RWPE2 (cell line): Measurements from ENCODE around the gene MPHOSPH9.

Experiments used
- ATAC-seq: fragments of 200-7000 bp; cut with Tn5 transposase; 3 replicates; pipeline ENCODE4 v1.9.1; 2021; ENCODE audit warnings: low read depth
- DNase-seq: peaks from one replicate; pipeline ENCODE4 v3.0.0-alpha.2; 2020; ENCODE audit warnings: low spot score
- H3K27ac ChIP-seq: fragments of 450-650 bp; 2 replicates; pipeline ENCODE4 v1.5.1; 2017; ENCODE audit warnings: mild to moderate bottlenecking; ENCODE audit not compliant: poor library complexity, severe bottlenecking
- H3K27me3 ChIP-seq: fragments of 250-450 bp; sonication (Bioruptor Pico); 2 replicates; pipeline ENCODE4 v1.5.1; 2021; ENCODE audit warnings: mild to moderate bottlenecking, moderate library complexity; ENCODE audit not compliant: insufficient read depth, poor library complexity, severe bottlenecking
- H3K36me3 ChIP-seq: fragments of 250-450 bp; sonication (Bioruptor Pico); 2 replicates; pipeline ENCODE4 v1.5.1; 2020; ENCODE audit warnings: low read depth, mild to moderate bottlenecking, moderate library complexity
- H3K4me1 ChIP-seq: fragments of 250-450 bp; sonication (Bioruptor Pico); 2 replicates; pipeline ENCODE4 v1.5.1; 2021; ENCODE audit warnings: mild to moderate bottlenecking, moderate library complexity; ENCODE audit not compliant: insufficient read depth, poor library complexity, severe bottlenecking
- H3K4me3 ChIP-seq: fragments of 250-450 bp; sonication (Bioruptor Pico); 2 replicates; pipeline ENCODE4 v1.5.1; 2021; ENCODE audit warnings: mild to moderate bottlenecking, moderate library complexity; ENCODE audit not compliant: severe bottlenecking
- H3K9me3 ChIP-seq: fragments of 250-450 bp; sonication (Bioruptor Pico); 2 replicates; pipeline ENCODE4 v1.5.1; 2021; ENCODE audit warnings: mild to moderate bottlenecking, moderate library complexity; ENCODE audit not compliant: severe bottlenecking
- TF ChIP-seq, protein P1 (sequence below): fragments of 450-650 bp; IDR thresholded peaks from one replicate; pipeline ENCODE4 v1.5.1; 2017; ENCODE audit warnings: mild to moderate bottlenecking, moderate library complexity; ENCODE audit not compliant: poor library complexity, severe bottlenecking

The MPHOSPH9 gene

GRCh38 chr12:123200414-123200813 is 32.5 kb downstream of the MPHOSPH9 start:
- ATAC-seq, result no peak
- Histone ChIP-seq H3K4me1 (no peaks in the 10 kb centered on the region), H3K4me3 (no peak overlapping the region), H3K27me3 (no peaks in the 10 kb centered on the region), H3K9me3 (no peaks in the 10 kb centered on the region), H3K27ac (no peak overlapping the region), H3K36me3 (peaks cover 53% of the 10 kb centered on the region)
- DNase-seq, result no peak
- TF ChIP-seq, protein P1, sequence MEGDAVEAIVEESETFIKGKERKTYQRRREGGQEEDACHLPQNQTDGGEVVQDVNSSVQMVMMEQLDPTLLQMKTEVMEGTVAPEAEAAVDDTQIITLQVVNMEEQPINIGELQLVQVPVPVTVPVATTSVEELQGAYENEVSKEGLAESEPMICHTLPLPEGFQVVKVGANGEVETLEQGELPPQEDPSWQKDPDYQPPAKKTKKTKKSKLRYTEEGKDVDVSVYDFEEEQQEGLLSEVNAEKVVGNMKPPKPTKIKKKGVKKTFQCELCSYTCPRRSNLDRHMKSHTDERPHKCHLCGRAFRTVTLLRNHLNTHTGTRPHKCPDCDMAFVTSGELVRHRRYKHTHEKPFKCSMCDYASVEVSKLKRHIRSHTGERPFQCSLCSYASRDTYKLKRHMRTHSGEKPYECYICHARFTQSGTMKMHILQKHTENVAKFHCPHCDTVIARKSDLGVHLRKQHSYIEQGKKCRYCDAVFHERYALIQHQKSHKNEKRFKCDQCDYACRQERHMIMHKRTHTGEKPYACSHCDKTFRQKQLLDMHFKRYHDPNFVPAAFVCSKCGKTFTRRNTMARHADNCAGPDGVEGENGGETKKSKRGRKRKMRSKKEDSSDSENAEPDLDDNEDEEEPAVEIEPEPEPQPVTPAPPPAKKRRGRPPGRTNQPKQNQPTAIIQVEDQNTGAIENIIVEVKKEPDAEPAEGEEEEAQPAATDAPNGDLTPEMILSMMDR, result no peak

DNA sequence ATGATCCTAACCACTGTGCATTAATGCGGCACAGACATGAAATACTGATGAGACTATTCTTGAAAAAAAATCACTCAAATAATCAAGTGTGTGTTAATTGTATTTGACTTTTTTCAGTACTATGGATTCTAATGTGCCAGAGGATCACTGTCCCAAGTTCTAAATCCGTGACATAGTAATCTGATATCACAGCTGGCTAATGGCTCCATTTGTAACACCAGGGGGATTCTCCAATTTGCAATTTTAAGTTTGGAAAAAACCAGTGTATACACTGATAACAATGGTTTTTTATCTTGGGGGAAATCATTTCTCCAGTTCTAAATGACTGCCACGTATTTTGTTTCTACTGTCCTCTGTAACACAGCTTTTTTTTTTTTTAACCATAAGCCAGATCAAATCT is 33.0 kb downstream of the MPHOSPH9 start:
- H3K27ac ChIP-seq, result no peak overlapping the region
- H3K4me1 ChIP-seq, result no peaks in the 10 kb centered on the region
- no peak for ATAC-seq
- TF ChIP-seq, protein P1, result no peak
- peaks cover 51% of the 10 kb centered on the region for H3K36me3 ChIP-seq
- H3K9me3 ChIP-seq, result no peaks in the 10 kb centered on the region
- H3K27me3 ChIP-seq, result no peaks in the 10 kb centered on the region
- no peak overlapping the region for H3K4me3 ChIP-seq
- DNase-seq, result no peak

DNA sequence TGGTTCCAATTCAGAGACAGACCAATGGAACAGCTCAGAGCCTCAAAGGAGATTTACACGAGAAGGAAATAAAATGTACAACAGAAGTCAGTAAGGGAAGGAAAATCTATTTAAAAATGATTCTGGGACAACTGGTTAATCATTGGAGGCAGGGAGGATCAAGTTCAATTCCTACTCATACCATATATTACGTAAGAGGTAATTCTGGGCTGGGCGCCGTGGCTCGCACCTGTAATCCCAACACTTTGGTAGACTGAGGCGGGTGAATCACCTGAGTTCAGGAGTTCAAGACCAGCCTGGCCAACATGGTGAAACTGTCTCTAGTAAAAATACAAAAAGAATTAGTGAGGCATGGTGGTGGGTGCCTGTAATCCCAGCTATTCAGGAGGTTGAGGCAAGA is 45.3 kb downstream of the MPHOSPH9 start:
- Histone ChIP-seq H3K9me3 (no peaks in the 10 kb centered on the region), H3K4me3 (no peak overlapping the region), H3K36me3 (peaks cover 53% of the 10 kb centered on the region), H3K27me3 (no peaks in the 10 kb centered on the region), H3K4me1 (no peaks in the 10 kb centered on the region), H3K27ac (no peak overlapping the region)
- DNase-seq (no peak), ATAC-seq (no peak)
- TF ChIP-seq, protein P1, result no peak

- no peak overlapping the region for H3K4me3 ChIP-seq
- H3K27me3 ChIP-seq, result no peaks in the 10 kb centered on the region
- ATAC-seq (no peak), DNase-seq (no peak)
- H3K36me3 ChIP-seq, result peaks cover 59% of the 10 kb centered on the region
- no peaks in the 10 kb centered on the region for H3K9me3 ChIP-seq
- no peak overlapping the region for H3K27ac ChIP-seq
- H3K4me1 ChIP-seq, result no peaks in the 10 kb centered on the region
- TF ChIP-seq, protein P1, result no peak
Measured at GRCh38 chr12:123180171-123180570, 52.8 kb downstream of the MPHOSPH9 start.

- no peak overlapping the region for H3K27ac ChIP-seq
- no peaks in the 10 kb centered on the region for H3K9me3 ChIP-seq
- no peaks in the 10 kb centered on the region for H3K27me3 ChIP-seq
- TF ChIP-seq, protein P1, result no peak
- H3K4me3 ChIP-seq, result no peak overlapping the region
- H3K4me1 ChIP-seq, result no peaks in the 10 kb centered on the region
- peaks cover 32% of the 10 kb centered on the region for H3K36me3 ChIP-seq
- DNase-seq (no peak), ATAC-seq (no peak)
Measured at GRCh38 chr12:123171967-123172366, 61.0 kb downstream of the MPHOSPH9 start.
